Stimulated activated naive CD8-positive, alpha-beta T cell treated with anti-CD3 and anti-CD28 coated beads, Interleukin-15, Interleukin-2, amounts not matched to agents 100 U/mL and 50 U/mL, for 24 hours (primary cell): ENCODE measurements around the gene TMEM135.

Experiments
- ATAC-seq: fragments of 150-1000 bp; cut with Tn5 transposase; one replicate; pipeline ENCODE4 v1.10.0; 2021
- DNase-seq: peaks from one replicate; pipeline ENCODE4 v3.0.0; 2021

TMEM135 gene

DNA sequence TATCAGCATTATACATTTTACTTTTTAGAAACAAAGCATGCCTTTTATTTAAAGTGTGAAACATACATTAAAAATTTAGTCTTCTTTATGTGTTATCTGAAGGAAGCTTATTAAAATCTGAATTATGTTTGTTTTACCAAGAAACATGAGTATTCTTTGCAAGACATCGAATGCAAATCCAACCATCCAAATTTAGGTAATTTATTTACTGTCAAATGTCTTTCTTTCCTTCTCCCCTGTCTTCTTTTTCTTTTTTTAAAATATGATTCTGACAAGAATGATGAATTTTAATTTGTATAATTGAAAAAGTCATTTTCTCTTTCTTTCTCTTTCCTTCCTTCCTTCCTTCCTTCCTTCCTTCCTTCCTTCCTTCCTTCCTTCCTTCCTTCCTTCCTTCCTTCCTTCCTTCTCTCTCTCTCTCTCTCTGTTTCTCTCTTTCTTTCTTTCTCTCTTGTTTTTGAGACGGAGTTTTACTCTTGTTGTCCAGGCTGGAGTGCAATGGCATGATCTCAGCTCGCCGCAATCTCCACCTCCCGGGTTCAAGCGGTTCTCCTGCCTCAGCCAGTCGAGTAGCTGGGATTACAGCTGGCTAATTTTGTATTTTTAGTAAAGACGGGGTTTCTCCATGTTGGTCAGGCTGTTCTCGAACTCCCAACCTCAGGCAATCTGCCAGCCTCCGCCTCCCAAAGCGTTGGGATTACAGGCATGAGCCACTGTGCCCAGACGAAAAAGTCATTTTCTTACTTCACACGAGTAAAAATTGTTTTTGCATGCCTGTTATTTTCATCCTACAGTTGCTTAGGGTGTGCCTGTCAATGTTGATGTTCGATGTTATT, 157.5 kb downstream of the TMEM135 start:
- ATAC-seq: no peak
- no peak for DNase-seq

DNA sequence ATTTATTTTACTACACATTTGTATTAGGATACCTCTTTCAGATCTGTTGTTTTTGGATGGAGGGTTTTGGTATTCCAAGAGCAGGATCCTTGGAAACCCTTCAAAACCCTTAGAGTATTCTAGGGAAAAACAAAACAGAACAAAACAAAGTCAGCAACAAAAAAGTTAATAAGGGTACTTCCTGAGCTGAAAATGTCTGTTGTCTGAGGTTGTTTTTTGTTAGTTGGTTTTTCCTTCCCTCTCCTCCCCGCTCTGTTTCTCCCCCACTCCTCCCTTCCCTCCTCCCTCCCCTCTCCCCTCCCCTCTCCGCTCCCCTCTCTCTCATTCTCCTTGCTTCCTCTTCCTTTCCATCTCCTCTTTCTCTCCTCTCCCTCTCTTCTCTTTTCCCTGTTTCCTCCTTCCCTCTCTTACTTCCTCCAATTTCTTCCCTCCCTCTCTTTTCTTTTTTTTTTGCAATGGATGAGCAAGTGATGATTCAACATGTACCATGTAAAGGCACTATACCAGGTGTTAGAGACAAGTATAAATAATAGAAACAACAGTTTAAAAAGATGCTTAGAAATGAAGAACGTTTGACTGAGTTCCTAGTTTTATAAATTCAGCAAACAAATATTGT, 160.6 kb downstream of the TMEM135 start:
- ATAC-seq: no peak
- no peak for DNase-seq

- ATAC-seq (no peak), DNase-seq (no peak)
Observed at GRCh38 chr11:87201376-87201775, 163.6 kb downstream of the TMEM135 start.

- no peak for ATAC-seq
- no peak for DNase-seq
Observed at GRCh38 chr11:87203907-87204602, 166.3 kb downstream of the TMEM135 start.

GRCh38 chr11:87212891-87213290, 175.2 kb downstream of the TMEM135 start:
- DNase-seq (no peak), ATAC-seq (no peak)

DNA sequence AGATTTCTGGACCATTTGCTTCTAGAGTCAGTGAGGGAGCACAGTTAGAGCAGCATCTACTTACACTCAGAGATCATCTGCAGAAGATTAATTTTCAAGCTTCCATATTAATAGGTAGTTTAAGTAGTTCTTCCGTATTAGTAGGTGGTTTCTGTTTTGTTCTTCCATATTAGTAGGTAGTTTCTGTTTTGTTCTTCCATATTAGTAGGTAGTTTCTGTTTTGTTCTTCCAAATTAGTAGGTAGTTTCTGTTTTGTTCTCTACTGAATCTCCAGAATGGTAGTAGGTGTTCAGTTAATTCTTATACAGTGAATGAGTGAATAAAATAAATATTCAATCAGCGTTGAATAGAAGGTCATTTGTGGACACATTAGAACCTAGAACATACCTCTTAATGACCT, 175.7 kb downstream of the TMEM135 start:
- DNase-seq: no peak
- no peak for ATAC-seq

DNA sequence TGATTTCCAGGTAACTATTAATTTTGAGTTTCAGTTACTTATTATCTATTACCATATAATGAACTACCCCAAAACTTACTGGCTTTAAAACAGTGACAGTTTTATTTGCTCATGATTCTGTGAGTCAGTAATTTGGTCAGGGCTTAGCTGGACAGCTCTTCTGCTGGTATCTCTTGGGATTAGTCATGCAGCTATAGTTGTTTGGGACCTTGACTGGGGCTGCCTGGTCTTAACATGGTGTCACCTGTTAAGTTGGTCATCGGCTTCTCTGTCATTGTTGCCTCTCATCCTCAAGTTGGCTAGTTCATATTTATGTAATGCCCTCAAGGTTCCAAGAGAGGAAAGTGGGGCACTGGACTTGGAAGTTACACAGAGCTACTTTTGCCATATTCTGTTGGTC, 177.5 kb downstream of the TMEM135 start:
- DNase-seq (no peak), ATAC-seq (no peak)

DNA sequence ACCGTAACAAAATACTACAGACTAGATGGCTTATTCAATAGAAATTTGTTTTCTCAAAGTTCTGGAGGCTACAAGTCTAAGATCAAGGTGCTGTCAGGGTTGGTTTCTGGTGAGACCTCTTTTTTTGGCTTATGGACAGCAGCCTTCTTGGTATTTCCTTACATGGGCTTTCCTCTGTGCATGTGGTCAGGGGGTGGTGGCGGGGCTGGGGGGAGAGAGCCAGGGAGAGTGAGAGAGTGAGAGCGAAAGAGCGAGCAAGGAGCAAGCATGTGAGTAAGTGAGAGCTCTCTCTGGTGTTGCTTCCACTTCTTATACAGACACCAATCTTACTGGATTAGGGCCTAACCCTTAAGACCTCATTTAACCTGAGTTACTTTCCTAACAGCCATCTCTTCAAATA, 181.5 kb downstream of the TMEM135 start:
- DNase-seq: peak; percentile 8

GRCh38 chr11:87223816-87224215, 186.1 kb downstream of the TMEM135 start:
- DNase-seq: no peak
- ATAC-seq: no peak

More for the DNA sequence above, 181.5 kb downstream of the TMEM135 start:
- ATAC-seq: no peak

GRCh38 chr11:87224486-87224885, 186.8 kb downstream of the TMEM135 start:
- DNase-seq (no peak), ATAC-seq (no peak)

GRCh38 chr11:87228820-87229219, 191.1 kb downstream of the TMEM135 start:
- DNase-seq: no peak

GRCh38 chr11:87230995-87231394, 193.3 kb downstream of the TMEM135 start:
- ATAC-seq: no peak
- no peak for DNase-seq

More at GRCh38 chr11:87228820-87229219, 191.1 kb downstream of the TMEM135 start:
- no peak for ATAC-seq

GRCh38 chr11:87232320-87232719, 194.6 kb downstream of the TMEM135 start:
- ATAC-seq: no peak
- no peak for DNase-seq

GRCh38 chr11:87235366-87235765, 197.6 kb downstream of the TMEM135 start:
- no peak for DNase-seq
- no peak for ATAC-seq

GRCh38 chr11:87236368-87236767, 198.6 kb downstream of the TMEM135 start:
- ATAC-seq (no peak), DNase-seq (no peak)

GRCh38 chr11:87239001-87239400, 201.3 kb downstream of the TMEM135 start:
- DNase-seq (no peak), ATAC-seq (no peak)

- DNase-seq (no peak), ATAC-seq (no peak)
Observed at GRCh38 chr11:87239531-87239930, 201.8 kb downstream of the TMEM135 start.

DNA sequence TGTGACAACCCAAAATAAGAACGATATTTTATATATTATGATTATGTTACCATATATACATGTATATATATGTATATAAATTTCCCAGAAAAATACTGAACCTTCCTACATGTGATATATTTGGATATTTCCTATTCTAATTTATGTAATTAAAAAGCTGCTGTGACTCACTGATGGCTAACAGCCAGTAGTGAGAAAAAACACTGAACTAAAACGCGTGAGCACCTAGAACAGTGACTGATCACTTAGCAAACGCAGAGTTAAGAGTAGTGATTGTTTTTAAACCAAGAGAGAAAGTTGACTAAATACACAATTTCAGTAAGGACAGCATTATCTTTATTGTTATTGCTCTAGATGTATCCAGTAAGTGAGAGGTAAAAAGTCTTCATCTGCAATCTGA, 213.8 kb downstream of the TMEM135 start:
- ATAC-seq (no peak), DNase-seq (no peak)

DNA sequence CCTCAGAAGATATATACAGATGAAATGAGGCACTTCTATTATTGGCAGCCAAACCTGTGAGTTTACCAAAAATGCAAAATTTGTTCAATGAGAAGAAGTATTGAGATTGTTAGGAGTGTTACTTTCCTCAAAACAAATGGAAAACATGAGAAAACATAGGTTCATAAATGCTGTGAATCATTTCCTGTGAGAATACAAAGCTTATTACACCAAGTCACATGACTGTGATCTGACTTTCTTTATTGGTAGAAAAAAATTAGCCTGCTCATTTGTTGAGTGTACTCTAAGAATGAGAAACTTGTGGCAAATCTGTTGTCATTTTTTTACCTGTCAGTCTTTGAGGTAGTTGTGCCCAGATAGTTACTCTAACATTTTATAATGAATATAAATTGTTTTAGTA, 215.1 kb downstream of the TMEM135 start:
- ATAC-seq (peak; percentile 92), DNase-seq (no peak)

- no peak for ATAC-seq
- DNase-seq: no peak
Observed at GRCh38 chr11:87254562-87254961, 216.8 kb downstream of the TMEM135 start.

GRCh38 chr11:87255589-87255988, 217.9 kb downstream of the TMEM135 start:
- ATAC-seq (no peak), DNase-seq (no peak)

GRCh38 chr11:87256694-87257340, 219.1 kb downstream of the TMEM135 start:
- DNase-seq (no peak), ATAC-seq (no peak)
